ENCODE measurements around the gene ZCWPW1.

Gene ZCWPW1, protein sequence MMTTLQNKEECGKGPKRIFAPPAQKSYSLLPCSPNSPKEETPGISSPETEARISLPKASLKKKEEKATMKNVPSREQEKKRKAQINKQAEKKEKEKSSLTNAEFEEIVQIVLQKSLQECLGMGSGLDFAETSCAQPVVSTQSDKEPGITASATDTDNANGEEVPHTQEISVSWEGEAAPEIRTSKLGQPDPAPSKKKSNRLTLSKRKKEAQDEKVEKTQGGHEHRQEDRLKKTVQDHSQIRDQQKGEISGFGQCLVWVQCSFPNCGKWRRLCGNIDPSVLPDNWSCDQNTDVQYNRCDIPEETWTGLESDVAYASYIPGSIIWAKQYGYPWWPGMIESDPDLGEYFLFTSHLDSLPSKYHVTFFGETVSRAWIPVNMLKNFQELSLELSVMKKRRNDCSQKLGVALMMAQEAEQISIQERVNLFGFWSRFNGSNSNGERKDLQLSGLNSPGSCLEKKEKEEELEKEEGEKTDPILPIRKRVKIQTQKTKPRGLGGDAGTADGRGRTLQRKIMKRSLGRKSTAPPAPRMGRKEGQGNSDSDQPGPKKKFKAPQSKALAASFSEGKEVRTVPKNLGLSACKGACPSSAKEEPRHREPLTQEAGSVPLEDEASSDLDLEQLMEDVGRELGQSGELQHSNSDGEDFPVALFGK

GRCh38 chr7:100428199-100428966, at the start of gene ZCWPW1:
ZCWPW1 (minus strand) TSS chr7:100428703; CDS start chr7:100420649, 8,054 bp downstream.
- peak within 1 kb of the TSS; percentile 80 for H3K4me3 ChIP-seq (ENCODE audit: low read depth, low read length)
- peak; percentile 96 for DNase-seq
- no peaks in the 10 kb centered on the region for H3K27me3 ChIP-seq (ENCODE audit: insufficient read depth, low read depth, severe bottlenecking)
- peak within 1 kb of the TSS; percentile 98 for H3K27ac ChIP-seq
- H3K36me3 ChIP-seq = peaks cover 33% of the 10 kb centered on the region
- no peaks in the 10 kb centered on the region for H3K9me3 ChIP-seq (ENCODE audit: severe bottlenecking)
- 0 out of 2 replicates have a peak, but pooled peaks have one; percentile 6 for TF ChIP-seq CTCF (IDR thresholded peaks at IDR 0.05; ENCODE audit: low read depth, low read length)

DNA sequence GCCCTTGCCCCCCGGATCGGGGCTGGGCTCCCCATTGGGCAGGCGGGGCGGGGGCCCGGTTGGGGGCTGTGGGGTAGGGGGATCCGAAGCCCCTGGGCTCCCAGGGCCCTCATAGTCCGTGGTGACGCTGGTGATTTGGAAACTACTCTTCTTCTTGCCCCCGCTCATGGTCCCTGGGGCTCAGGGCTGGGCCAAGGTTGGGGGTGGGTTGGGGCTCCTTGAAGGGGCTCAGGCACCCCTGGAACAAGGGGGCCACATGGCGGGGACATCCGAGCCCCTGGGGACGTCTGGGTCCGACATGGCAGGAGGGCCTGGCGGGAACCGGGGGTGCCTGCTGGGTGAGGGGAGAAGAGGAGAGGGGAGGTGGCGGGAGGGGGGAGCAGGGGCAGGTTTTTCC, 49.4 kb upstream of the ZCWPW1 start:
- H3K4me3 ChIP-seq (ENCODE audit: low read depth, low read length) = no peak overlapping the region
- no peak overlapping the region for H3K27ac ChIP-seq
- no peaks in the 10 kb centered on the region for H3K27me3 ChIP-seq (ENCODE audit: insufficient read depth, low read depth, severe bottlenecking)
- no peaks in the 10 kb centered on the region for H3K36me3 ChIP-seq
- no peak for TF ChIP-seq CTCF (IDR thresholded peaks at IDR 0.05; ENCODE audit: low read depth, low read length)
- no peak for DNase-seq
- H3K9me3 ChIP-seq (ENCODE audit: severe bottlenecking) = no peaks in the 10 kb centered on the region

DNA sequence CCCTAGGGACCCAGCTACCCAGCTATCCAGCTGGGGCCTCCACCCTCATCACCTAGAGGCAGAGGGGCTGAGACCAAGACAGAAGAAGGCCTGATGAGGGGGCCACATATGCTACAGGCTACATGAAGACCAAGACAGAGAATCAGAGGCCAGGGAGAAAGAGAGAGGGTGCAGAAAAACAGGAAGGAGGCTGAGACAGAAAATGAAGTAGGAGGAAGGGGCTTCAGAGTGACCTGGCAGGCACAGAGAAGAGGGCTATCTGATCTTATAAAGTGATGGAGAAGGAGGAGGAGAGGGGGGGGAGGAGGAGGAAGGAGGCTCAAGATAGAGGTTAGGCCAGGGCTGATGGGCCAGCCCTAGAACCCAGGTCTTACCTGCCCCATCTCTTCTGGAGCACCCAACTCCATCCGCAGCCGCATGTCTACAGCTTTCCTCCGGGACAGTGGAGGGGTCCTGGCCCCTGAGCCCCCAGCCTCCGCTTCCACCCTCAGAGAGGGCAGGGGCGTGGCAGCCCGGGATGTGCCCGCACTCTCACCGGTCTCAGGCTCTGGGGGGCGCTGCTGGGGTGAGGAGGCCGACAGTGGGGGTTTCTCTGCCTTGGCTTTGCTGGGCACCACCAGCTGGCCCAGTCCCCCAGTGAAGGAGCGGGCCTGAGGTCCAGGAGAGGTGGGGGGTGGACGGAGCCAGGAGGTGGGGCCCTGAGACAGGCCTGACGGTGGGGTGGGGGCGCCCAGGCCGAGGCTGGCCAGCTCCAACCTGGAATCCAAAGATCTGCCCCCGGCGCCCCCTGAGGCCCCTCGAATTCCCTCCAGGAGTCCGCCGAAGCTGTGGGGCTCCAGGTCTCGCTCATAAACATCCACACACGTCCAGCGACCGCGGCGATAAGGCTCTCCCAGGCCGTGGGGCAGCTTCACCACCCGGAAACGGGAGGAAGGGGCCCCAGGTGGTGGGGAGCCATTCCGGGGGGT, 48.7 kb upstream of the ZCWPW1 start:
- Histone ChIP-seq H3K27ac (no peak overlapping the region), H3K27me3 (ENCODE audit: insufficient read depth, low read depth, severe bottlenecking) (no peaks in the 10 kb centered on the region), H3K4me3 (ENCODE audit: low read depth, low read length) (no peak overlapping the region), H3K36me3 (no peaks in the 10 kb centered on the region), H3K9me3 (ENCODE audit: severe bottlenecking) (no peaks in the 10 kb centered on the region)
- no peak for TF ChIP-seq CTCF (IDR thresholded peaks at IDR 0.05; ENCODE audit: low read depth, low read length)
- no peak for DNase-seq

DNA sequence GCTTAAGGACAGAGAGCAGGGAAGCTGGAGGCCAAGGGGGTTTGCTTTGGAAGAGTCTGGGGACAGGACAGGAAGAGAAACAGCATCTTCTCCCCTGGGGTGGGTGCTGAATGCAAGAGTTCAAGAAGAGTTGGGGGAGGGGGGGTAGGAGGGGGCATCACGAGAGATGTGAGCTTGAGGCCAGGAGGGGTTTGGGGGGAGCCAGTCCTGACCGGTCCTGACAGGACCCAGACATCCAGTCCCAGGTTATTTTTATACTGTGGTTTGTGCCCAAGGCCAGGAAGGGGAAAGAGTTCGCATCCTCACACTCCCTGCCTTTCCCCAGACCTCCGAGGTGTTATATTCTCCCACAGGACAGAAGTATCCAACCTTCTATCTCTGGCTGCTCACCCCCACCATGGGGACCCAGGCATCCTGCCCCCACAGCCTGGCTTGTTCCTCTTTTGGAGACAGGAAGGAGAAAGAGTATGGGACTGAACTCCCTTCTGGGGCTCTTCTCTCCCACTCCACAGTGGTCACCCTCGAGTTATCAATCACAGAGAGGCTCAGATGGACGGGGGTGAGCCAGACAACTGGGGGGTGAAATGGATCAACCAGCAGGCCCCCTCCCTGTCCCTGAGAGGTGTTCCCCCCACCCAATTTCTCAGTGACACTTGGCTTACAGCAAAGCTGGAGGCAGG, 47.7 kb upstream of the ZCWPW1 start:
- DNase-seq = no peak
- no peak overlapping the region for H3K4me3 ChIP-seq (ENCODE audit: low read depth, low read length)
- no peak for TF ChIP-seq CTCF (IDR thresholded peaks at IDR 0.05; ENCODE audit: low read depth, low read length)
- no peaks in the 10 kb centered on the region for H3K36me3 ChIP-seq
- H3K9me3 ChIP-seq (ENCODE audit: severe bottlenecking) = no peaks in the 10 kb centered on the region
- no peaks in the 10 kb centered on the region for H3K27me3 ChIP-seq (ENCODE audit: insufficient read depth, low read depth, severe bottlenecking)
- no peak overlapping the region for H3K27ac ChIP-seq

- DNase-seq = no peak
- no peaks in the 10 kb centered on the region for H3K9me3 ChIP-seq (ENCODE audit: severe bottlenecking)
- no peak overlapping the region for H3K27ac ChIP-seq
- no peaks in the 10 kb centered on the region for H3K27me3 ChIP-seq (ENCODE audit: insufficient read depth, low read depth, severe bottlenecking)
- no peak overlapping the region for H3K4me3 ChIP-seq (ENCODE audit: low read depth, low read length)
- TF ChIP-seq CTCF (IDR thresholded peaks at IDR 0.05; ENCODE audit: low read depth, low read length) = no peak
- no peaks in the 10 kb centered on the region for H3K36me3 ChIP-seq
Observed at GRCh38 chr7:100475549-100475948, 47.0 kb upstream of the ZCWPW1 start.
